H1 (cell line): ENCODE measurements around the gene PRR3. TPM values are rescaled to one million over a fixed set of nuclear protein-coding genes. Genes with fewer than 3 reads are reported as not detected.

Experiments
- CTCF ChIA-PET: fragments of 300-600 bp; sonication (Branson Sonifier 250); formaldehyde crosslinking; loops from one replicate; lab custom pipeline; 2021; ENCODE audit not compliant: partially characterized antibody; lab: Charles Lee
- POLR2A ChIA-PET: fragments of 300-600 bp; sonication (Branson Sonifier 250); formaldehyde crosslinking; loops from one replicate; lab custom pipeline; 2021; ENCODE audit warnings: inconsistent platforms; ENCODE audit not compliant: partially characterized antibody; lab: Charles Lee
- DNase-seq, 2 experiments: peaks; one replicate each; pipeline versions ENCODE4 v3.0.0 to v3.0.0-alpha.2; 2010 to 2022; ENCODE audit warnings: low spot score in 2 of 2, low read depth in 1 of 2, mixed read lengths in 1 of 2
- FAIRE-seq: peaks from 2 replicates; lab custom pipeline; 2011; peaks lifted over from hg19 to GRCh38; lab: Jason Lieb, UNC
- H2AFZ ChIP-seq: 2 replicates; pipeline ENCODE4 v1.8.1; 2012; ENCODE audit warnings: low read length, inconsistent platforms
- H2AK5ac ChIP-seq: 2 replicates; pipeline ENCODE4 v1.6.1; 2013; ENCODE audit warnings: low read depth, low read length
- H2BK120ac ChIP-seq: replicated peaks from 2 replicates; pipeline ENCODE3; 2013; ENCODE audit warnings: low read depth, low read length, inconsistent platforms
- H2BK12ac ChIP-seq: 2 replicates; pipeline ENCODE4 v1.6.1; 2013; ENCODE audit warnings: low read depth, low read length
- H2BK15ac ChIP-seq: 2 replicates; pipeline ENCODE4 v1.6.1; 2013; ENCODE audit warnings: low read length
- H2BK20ac ChIP-seq: 2 replicates; pipeline ENCODE4 v1.6.1; 2013; ENCODE audit warnings: low read length
- H2BK5ac ChIP-seq: 2 replicates; pipeline ENCODE4 v1.6.1; 2013; ENCODE audit warnings: low read depth, low read length
- H3K14ac ChIP-seq: 2 replicates; pipeline ENCODE4 v1.6.1; 2013; ENCODE audit warnings: inconsistent platforms; ENCODE audit not compliant: insufficient read length
- H3K18ac ChIP-seq: 2 replicates; pipeline ENCODE4 v1.6.1; 2013; ENCODE audit warnings: low read length; ENCODE audit errors: extremely low read depth
- H3K23ac ChIP-seq: 2 replicates; pipeline ENCODE4 v1.6.1; 2013; ENCODE audit warnings: inconsistent platforms; ENCODE audit not compliant: insufficient read length
- H3K23me2 ChIP-seq: 2 replicates; pipeline ENCODE4 v1.6.1; 2013; ENCODE audit warnings: low read depth, low read length
- H3K27ac ChIP-seq: 2 replicates; pipeline ENCODE4 v1.6.1; 2011; ENCODE audit warnings: low read depth, low read length, inconsistent platforms
- H3K27me3 ChIP-seq, 4 experiments: replicated peaks in 1 of 4; 1 replicate in 1 of 4; 2 replicates in 3 of 4; pipeline versions ENCODE4 v1.6.1 to v1.8.1; 2011 to 2013; ENCODE audit warnings: low read length in 3 of 4, mild to moderate bottlenecking in 3 of 4, inconsistent platforms in 2 of 4, mixed read lengths in 2 of 4, moderate library complexity in 1 of 4; ENCODE audit not compliant: control insufficient read depth in 3 of 4, insufficient read depth in 3 of 4; ENCODE audit errors: extremely low read depth in 1 of 4
- H3K36me3 ChIP-seq, 4 experiments: 2 replicates each; pipeline versions ENCODE4 v1.6.1 to v1.8.1; 2011 to 2013; ENCODE audit warnings: mild to moderate bottlenecking in 4 of 4, low read length in 3 of 4, moderate library complexity in 2 of 4, control low read depth in 1 of 4, inconsistent platforms in 1 of 4; ENCODE audit not compliant: insufficient read depth in 4 of 4, control insufficient read depth in 2 of 4
- H3K4ac ChIP-seq: replicated peaks from 2 replicates; pipeline ENCODE3; 2013; ENCODE audit warnings: low read length, low read depth, mixed read lengths, inconsistent platforms; ENCODE audit not compliant: insufficient read length
- H3K4me1 ChIP-seq, 4 experiments: replicated peaks in 1 of 4; 1 replicate in 1 of 4; 2 replicates in 3 of 4; pipeline versions ENCODE4 v1.6.1 to v1.8.1; 2011 to 2013; ENCODE audit warnings: low read length in 3 of 4, inconsistent platforms in 2 of 4, mixed read lengths in 1 of 4; ENCODE audit not compliant: insufficient read depth in 4 of 4, control insufficient read depth in 3 of 4
- H3K4me2 ChIP-seq, 2 experiments: 2 replicates each; pipeline versions ENCODE4 v1.6.1 to v1.8.1; 2011 to 2013; ENCODE audit warnings: low read depth in 2 of 2, low read length in 2 of 2, control low read depth in 1 of 2, inconsistent platforms in 1 of 2, mild to moderate bottlenecking in 1 of 2; ENCODE audit not compliant: insufficient read depth in 1 of 2
- H3K4me3 ChIP-seq, 4 experiments: fragments of 200-600, 300-600 bp in 1 of 4; sonication (generic), shearing (Covaris generic), sonication (Bioruptor Twin) in 1 of 4; 2 replicates each; pipeline versions ENCODE4 v1.5.1 to v1.8.1; 2011 to 2016; ENCODE audit warnings: low read length in 4 of 4, low read depth in 3 of 4, control low read depth in 2 of 4, inconsistent platforms in 2 of 4, mild to moderate bottlenecking in 2 of 4, mixed read lengths in 1 of 4, moderate library complexity in 1 of 4; ENCODE audit not compliant: insufficient read depth in 2 of 4; ENCODE audit errors: extremely low read depth in 1 of 4
- H3K56ac ChIP-seq: replicated peaks from 2 replicates; pipeline ENCODE3; 2013; ENCODE audit warnings: low read depth, mild to moderate bottlenecking, mixed read lengths, low read length, inconsistent platforms; ENCODE audit not compliant: insufficient read length
- H3K79me1 ChIP-seq: 2 replicates; pipeline ENCODE4 v1.6.1; 2013; ENCODE audit warnings: low read depth, low read length, control low read depth
- H3K79me2 ChIP-seq, 2 experiments: 2 replicates each; pipeline versions ENCODE4 v1.6.1 to v1.8.1; 2012 to 2013; ENCODE audit warnings: low read length in 2 of 2, mild to moderate bottlenecking in 2 of 2, inconsistent platforms in 1 of 2; ENCODE audit not compliant: insufficient read depth in 2 of 2, control insufficient read depth in 1 of 2
- H3K9ac ChIP-seq, 4 experiments: replicated peaks in 1 of 4; 1 replicate in 1 of 4; 2 replicates in 3 of 4; pipeline versions ENCODE4 v1.6.1 to v1.8.1; 2011 to 2013; ENCODE audit warnings: low read depth in 3 of 4, low read length in 3 of 4, control low read depth in 2 of 4, mild to moderate bottlenecking in 2 of 4, moderate library complexity in 2 of 4, inconsistent platforms in 1 of 4; ENCODE audit errors: extremely low read depth in 1 of 4
- H3K9me3 ChIP-seq, 2 experiments: 2 replicates each; pipeline versions ENCODE4 v1.6.1 to v1.8.1; 2012 to 2013; ENCODE audit warnings: mild to moderate bottlenecking in 2 of 2, moderate library complexity in 2 of 2, control low read depth in 1 of 2, inconsistent platforms in 1 of 2, low read depth in 1 of 2, low read length in 1 of 2, mixed read lengths in 1 of 2; ENCODE audit not compliant: insufficient read depth in 2 of 2
- H4K20me1 ChIP-seq, 2 experiments: replicated peaks in 1 of 2; 2 replicates each; pipeline versions ENCODE3 to v1.8.1; 2011 to 2013; ENCODE audit warnings: inconsistent platforms in 2 of 2, low read length in 2 of 2, mild to moderate bottlenecking in 1 of 2; ENCODE audit not compliant: insufficient read depth in 2 of 2, control insufficient read depth in 1 of 2
- H4K5ac ChIP-seq: 2 replicates; pipeline ENCODE4 v1.6.1; 2013; ENCODE audit warnings: low read length, low read depth, mixed read lengths, inconsistent platforms; ENCODE audit not compliant: insufficient read length
- H4K8ac ChIP-seq: 2 replicates; pipeline ENCODE4 v1.8.0; 2013; ENCODE audit warnings: mild to moderate bottlenecking, moderate library complexity, low read length, inconsistent platforms; ENCODE audit not compliant: insufficient read depth; ENCODE audit errors: extremely low read depth
- H4K91ac ChIP-seq: replicated peaks from 2 replicates; pipeline ENCODE3; 2013; ENCODE audit warnings: low read length, mixed read lengths, inconsistent platforms; ENCODE audit not compliant: insufficient read length
- ASH2L ChIP-seq: fragments of 200-600, 300-600 bp; sonication (generic); IDR thresholded peaks from one replicate; pipeline ENCODE4 v1.7.1; 2017; ENCODE audit warnings: low read length
- BACH1 ChIP-seq: IDR thresholded peaks from 2 replicates; pipeline ENCODE4 v1.6.1; 2012; ENCODE audit warnings: low read length, improper control_type of control experiment
- BRCA1 ChIP-seq: IDR thresholded peaks from 2 replicates; pipeline ENCODE4 v1.6.1; 2012; ENCODE audit warnings: low read depth, low read length, improper control_type of control experiment
- CHD1 ChIP-seq: IDR thresholded peaks from 2 replicates; pipeline ENCODE4 v1.6.1; 2012; ENCODE audit warnings: low read depth, low read length, improper control_type of control experiment
- JUN ChIP-seq: IDR thresholded peaks from 2 replicates; pipeline ENCODE4 v1.6.1; 2011; ENCODE audit warnings: low read depth, mild to moderate bottlenecking, improper control_type of control experiment, low read length
- KDM4A ChIP-seq: IDR thresholded peaks from one replicate; pipeline ENCODE4 v1.7.1; 2012; ENCODE audit warnings: low read depth, mild to moderate bottlenecking, moderate library complexity, low read length, inconsistent platforms; ENCODE audit not compliant: severe bottlenecking
- TAF1 ChIP-seq: IDR thresholded peaks from 2 replicates; pipeline ENCODE4 v1.6.1; 2011; ENCODE audit warnings: mild to moderate bottlenecking, low read depth, low read length
- USF2 ChIP-seq: IDR thresholded peaks from 2 replicates; pipeline ENCODE4 v1.6.1; 2011; ENCODE audit warnings: low read length, improper control_type of control experiment
- YY1 ChIP-seq: IDR thresholded peaks from 2 replicates; pipeline ENCODE4 v1.6.1; 2011; ENCODE audit warnings: low read depth, mild to moderate bottlenecking, low read length
- WGBS, 2 experiments: shearing (Covaris generic) in 1 of 2; methylation state at CpG; one replicate each; pipeline versions ENCODE4 v1.1.6 to v1.1.7; 2013 to 2015; ENCODE audit warnings: low lambda C conversion rate in 2 of 2, mixed read lengths in 2 of 2, inconsistent platforms in 1 of 2, low coverage in 1 of 2, missing lambda C conversion rate in 1 of 2; ENCODE audit not compliant: insufficient replicate concordance in 2 of 2, insufficient coverage in 1 of 2, insufficient read length in 1 of 2; ENCODE audit errors: extremely low coverage in 1 of 2, missing lambda C conversion rate in 1 of 2; 5-methylcytosine and 5-hydroxymethylcytosine counted together
- polyA plus RNA-seq, 7 experiments: library from polyadenylated mRNA; depleted of rRNA in 3 of 7; stranded (reverse) in 5 of 7; unstranded in 2 of 7; fragments of >200 nt in 5 of 7; fragments of 200-250 nt in 2 of 7; gene quantifications; 1 replicate in 5 of 7; 2 replicates in 1 of 7; 4 replicates in 1 of 7; pipeline versions ENCODE4 v1.2.1 to v1.2.3, GENCODE V29; 2011 to 2013; ENCODE audit warnings: missing spikeins in 2 of 7, mixed read lengths in 2 of 7
- total RNA-seq: library from RNA; stranded (reverse); fragmentation: NEBNext Ultra II Directional; extraction: Animal tissue kit (Norgen Biotek cat#: 25700); gene quantifications from 2 replicates; pipeline ENCODE4 v1.2.1, GENCODE V29; 2021
- TF ChIP-seq, protein P1 (sequence below): IDR thresholded peaks from 2 replicates; pipeline ENCODE4 v1.6.1; 2012; ENCODE audit warnings: inconsistent platforms

Gene PRR3
- total and polyA plus RNA-seq, 2 of the 8 experiments (the other 6 are each of a cell fraction or from before 2014, with no cell fraction given) = 10.5 to 24.2 TPM

GRCh38 chr6:30556066-30556905 lies 809 bp upstream of the PRR3 start, which contains the start of gene GNL1:
GNL1 (minus strand) TSS chr6:30556489; CDS start chr6:30556203, 286 bp downstream.
- peak within 1 kb of the TSS; percentile 94 for H4K91ac ChIP-seq
- peaks cover 4 to 27% (median 18%) of the 10 kb centered on the region in 4 experiments for H3K36me3 ChIP-seq
- peak within 1 kb of the TSS; percentile 63 for H3K14ac ChIP-seq
- H2AFZ ChIP-seq = peak within 1 kb of the TSS; percentile 38; the same call in 1 of the 2 replicates
- H3K4me2 ChIP-seq = peak within 1 kb of the TSS; percentile 92 to 99
- H3K23ac ChIP-seq = no peak within 1 kb of the TSS
- H3K9ac ChIP-seq = peak within 1 kb of the TSS; percentile 70 to 93 (median 90)
- 0 out of 2 replicates have a peak within 1 kb of the TSS, but pooled peaks have one; percentile 76 for H2BK20ac ChIP-seq
- H3K23me2 ChIP-seq = peaks cover 16% of the 10 kb centered on the region
- peak within 1 kb of the TSS; percentile 93 for H3K27ac ChIP-seq
- peaks cover 3 to 34% of the 10 kb centered on the region in 2 experiments for H3K79me2 ChIP-seq
- WGBS, 2 experiments = 2% methylated on average over 51 of the region's 71 CpGs; no CpG with 5 or more reads in 1 of the 2 experiments
- FAIRE-seq (no peak), DNase-seq (peak; percentile 90 to 98)
- H3K4ac ChIP-seq = peak within 1 kb of the TSS; percentile 75
- peak within 1 kb of the TSS; percentile 100 for H3K18ac ChIP-seq
- peak within 1 kb of the TSS; percentile 99 for H2BK5ac ChIP-seq
- peak within 1 kb of the TSS; percentile 97 for H2BK12ac ChIP-seq
- no peaks in the 10 kb centered on the region for H3K9me3 ChIP-seq
- peak within 1 kb of the TSS; percentile 90 for H3K56ac ChIP-seq
- H3K4me3 ChIP-seq = peak within 1 kb of the TSS; percentile 76 to 91 (median 89)
- CTCF ChIA-PET = interaction anchor here (0.8 to 6.4 kb wide), 6 partner anchors 10 to 103 kb away, joined by 3 to 76 read pairs (median 4); no protein-coding TSS in a partner anchor
- POLR2A ChIA-PET = interaction anchor here (0.8 to 5.4 kb wide), 23 partner anchors 9 to 166 kb away, joined by 3 to 68 read pairs (median 6); partner anchors contain the start of genes ABCF1, MRPS18B and PPP1R10
- H2BK15ac ChIP-seq = peak within 1 kb of the TSS; percentile 94; the same call in 1 of the 2 replicates
- peak within 1 kb of the TSS; percentile 97 for H4K8ac ChIP-seq
- H2AK5ac ChIP-seq = no peak within 1 kb of the TSS
- H4K5ac ChIP-seq = peak within 1 kb of the TSS; percentile 98
- H3K27me3 ChIP-seq = no peaks in the 10 kb centered on the region
- 0 out of 2 replicates have a peak, but pooled peaks cover 8% of the 10 kb centered on the region for H3K79me1 ChIP-seq
- peaks cover 2 to 8% of the 10 kb centered on the region in 2 experiments for H4K20me1 ChIP-seq
- no peak within 1 kb of the TSS for H2BK120ac ChIP-seq
- H3K4me1 ChIP-seq = peaks cover 0 to 3% (median 1%) of the 10 kb centered on the region in 4 experiments; a peak in 1 of 7 replicates
- TF ChIP-seq YY1 (0 out of 2 replicates have a peak, but pooled peaks have one; percentile 22), BACH1 (peak; percentile 50), KDM4A (peak; percentile 58), CHD1 (peak; percentile 88), TAF1 (peak; percentile 51), BRCA1 (0 out of 2 replicates have a peak, but pooled peaks have one; percentile 42), USF2 (no peak), ASH2L (peak; percentile 22), JUN (no peak)
- TF ChIP-seq, protein P1, sequence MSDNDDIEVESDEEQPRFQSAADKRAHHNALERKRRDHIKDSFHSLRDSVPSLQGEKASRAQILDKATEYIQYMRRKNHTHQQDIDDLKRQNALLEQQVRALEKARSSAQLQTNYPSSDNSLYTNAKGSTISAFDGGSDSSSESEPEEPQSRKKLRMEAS = peak; percentile 81
